ENCODE data around the gene PARVB.

Gene PARVB

DNA sequence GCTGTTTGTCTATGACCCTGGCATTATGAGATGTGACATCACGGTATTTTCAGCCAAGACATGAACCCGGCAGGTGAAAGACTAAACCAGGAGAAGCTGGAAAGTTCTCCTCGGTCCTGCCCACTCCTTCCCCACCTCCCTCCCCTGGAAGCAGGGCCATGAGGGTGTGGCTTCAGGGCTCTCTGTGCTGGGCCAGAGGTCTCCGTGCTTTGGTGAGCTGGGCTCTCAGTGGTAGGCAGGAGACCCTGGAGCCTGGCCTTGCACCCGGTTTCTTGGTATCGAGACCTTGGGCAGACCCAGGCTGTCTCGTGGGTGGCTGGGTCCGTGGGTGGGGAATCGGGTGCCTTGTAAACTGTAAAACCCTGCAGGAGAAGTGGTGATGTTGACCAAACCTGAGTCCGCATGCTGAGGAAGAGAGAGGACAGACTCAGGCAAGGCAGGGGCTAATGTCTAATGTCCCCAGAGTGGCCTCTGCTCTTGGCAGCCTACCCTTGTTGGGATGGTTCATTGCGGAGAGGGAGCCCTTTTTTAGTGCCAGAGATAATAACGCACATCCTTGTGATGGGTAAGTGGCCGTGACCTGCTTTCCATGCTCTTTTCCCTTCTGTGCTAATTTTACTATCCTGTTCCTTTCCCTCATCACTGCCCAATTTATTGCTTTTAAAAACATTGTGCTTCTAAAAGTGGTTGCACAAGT, 108.0 kb downstream of the PARVB start:
- TF ChIP-seq POLR2A (IDR thresholded peaks at IDR 0.05; ENCODE audit: low read length) (no peak), GATA1 (IDR thresholded peaks at IDR 0.05; ENCODE audit: low read depth, low read length) (no peak)
- DNase-seq, result no peak

- no peak for DNase-seq
- TF ChIP-seq GATA1 (IDR thresholded peaks at IDR 0.05; ENCODE audit: low read depth, low read length), result no peak
- no peak for TF ChIP-seq POLR2A (IDR thresholded peaks at IDR 0.05; ENCODE audit: low read length)
These were observed 108.6 kb downstream of the PARVB start for GRCh38 chr22:44132724-44133123.

- DNase-seq, result no peak
- TF ChIP-seq GATA1 (IDR thresholded peaks at IDR 0.05; ENCODE audit: low read depth, low read length), result no peak
- no peak for TF ChIP-seq POLR2A (IDR thresholded peaks at IDR 0.05; ENCODE audit: low read length)
These were observed 109.1 kb downstream of the PARVB start for GRCh38 chr22:44133161-44133560.

- TF ChIP-seq POLR2A (IDR thresholded peaks at IDR 0.05; ENCODE audit: low read length) (no peak), GATA1 (IDR thresholded peaks at IDR 0.05; ENCODE audit: low read depth, low read length) (no peak)
- no peak for DNase-seq
These were observed 109.9 kb downstream of the PARVB start for GRCh38 chr22:44133901-44134571.

GRCh38 chr22:44136112-44136511, 112.0 kb downstream of the PARVB start:
- no peak for DNase-seq
- TF ChIP-seq POLR2A (IDR thresholded peaks at IDR 0.05; ENCODE audit: low read length) (no peak), GATA1 (IDR thresholded peaks at IDR 0.05; ENCODE audit: low read depth, low read length) (no peak)

- TF ChIP-seq GATA1 (IDR thresholded peaks at IDR 0.05; ENCODE audit: low read depth, low read length) (no peak), POLR2A (IDR thresholded peaks at IDR 0.05; ENCODE audit: low read length) (no peak)
- DNase-seq, result no peak
These were observed 112.7 kb downstream of the PARVB start for GRCh38 chr22:44136786-44137185.

DNA sequence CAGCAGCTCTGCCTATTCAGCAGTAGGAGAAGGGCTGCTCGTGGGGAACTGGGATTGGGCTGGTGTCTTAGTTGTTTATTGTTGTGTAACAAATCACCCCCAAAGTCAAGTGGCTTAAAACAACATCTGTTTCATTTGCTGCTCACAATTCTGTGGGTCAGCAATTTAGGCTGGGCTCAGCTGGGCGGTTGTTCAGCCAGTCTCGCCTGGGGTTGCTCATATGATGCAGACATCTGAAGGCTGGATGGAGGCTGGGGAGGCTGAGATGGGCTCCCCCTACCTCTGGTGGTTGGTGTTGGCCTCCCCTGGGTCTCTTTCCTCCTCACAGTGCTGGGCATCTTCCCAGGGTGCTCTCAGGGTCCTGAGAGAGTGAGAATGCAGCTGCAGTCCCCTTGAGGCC, 113.3 kb downstream of the PARVB start:
- no peak for DNase-seq
- TF ChIP-seq POLR2A (IDR thresholded peaks at IDR 0.05; ENCODE audit: low read length), result no peak
- no peak for TF ChIP-seq GATA1 (IDR thresholded peaks at IDR 0.05; ENCODE audit: low read depth, low read length)

DNA sequence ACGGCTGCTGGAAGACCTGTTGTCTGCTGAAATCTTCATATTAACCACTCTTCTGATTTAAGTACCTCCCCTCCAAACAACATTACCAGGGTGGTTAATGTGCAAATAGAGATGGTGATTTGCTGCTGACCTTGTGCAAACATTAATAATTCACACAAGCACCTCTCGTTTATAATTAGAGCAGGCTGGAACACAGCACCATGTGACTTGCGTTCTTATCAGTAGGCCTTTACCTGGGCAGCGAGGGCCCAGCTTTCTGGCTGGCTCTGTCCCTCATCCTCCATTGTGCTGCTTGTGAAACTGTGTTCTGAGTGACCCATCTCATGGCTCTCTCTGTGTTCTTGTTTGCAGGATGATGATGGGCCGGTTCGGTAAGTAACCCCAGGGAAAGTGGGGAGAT, 115.7 kb downstream of the PARVB start:
- no peak for TF ChIP-seq GATA1 (IDR thresholded peaks at IDR 0.05; ENCODE audit: low read depth, low read length)
- no peak for TF ChIP-seq POLR2A (IDR thresholded peaks at IDR 0.05; ENCODE audit: low read length)
- no peak for DNase-seq

GRCh38 chr22:44142421-44143104, 118.5 kb downstream of the PARVB start:
- no peak for TF ChIP-seq POLR2A (IDR thresholded peaks at IDR 0.05; ENCODE audit: low read length)
- no peak for TF ChIP-seq GATA1 (IDR thresholded peaks at IDR 0.05; ENCODE audit: low read depth, low read length)

DNA sequence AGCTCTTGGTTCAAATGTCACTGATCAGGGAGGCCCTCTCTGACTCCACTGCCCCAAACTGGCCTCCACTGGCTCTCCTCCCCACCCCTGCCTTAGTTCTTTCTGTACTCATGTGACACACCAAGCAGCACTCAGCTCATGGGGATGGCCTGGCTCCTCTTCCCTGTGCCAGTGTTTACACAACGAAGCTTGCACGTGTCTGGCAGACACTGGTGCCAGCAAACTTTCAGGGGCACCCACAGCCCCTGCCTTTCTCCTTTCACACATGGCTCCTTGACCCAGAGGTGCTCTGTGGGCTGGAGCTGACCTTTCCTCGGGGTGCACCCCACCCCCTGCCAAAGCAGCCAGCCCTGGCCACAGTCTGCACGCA, 119.0 kb downstream of the PARVB start:
- no peak for DNase-seq
- TF ChIP-seq GATA1 (IDR thresholded peaks at IDR 0.05; ENCODE audit: low read depth, low read length) (no peak), POLR2A (IDR thresholded peaks at IDR 0.05; ENCODE audit: low read length) (no peak)

More at GRCh38 chr22:44142421-44143104, 118.5 kb downstream of the PARVB start:
- DNase-seq, result no peak

DNA sequence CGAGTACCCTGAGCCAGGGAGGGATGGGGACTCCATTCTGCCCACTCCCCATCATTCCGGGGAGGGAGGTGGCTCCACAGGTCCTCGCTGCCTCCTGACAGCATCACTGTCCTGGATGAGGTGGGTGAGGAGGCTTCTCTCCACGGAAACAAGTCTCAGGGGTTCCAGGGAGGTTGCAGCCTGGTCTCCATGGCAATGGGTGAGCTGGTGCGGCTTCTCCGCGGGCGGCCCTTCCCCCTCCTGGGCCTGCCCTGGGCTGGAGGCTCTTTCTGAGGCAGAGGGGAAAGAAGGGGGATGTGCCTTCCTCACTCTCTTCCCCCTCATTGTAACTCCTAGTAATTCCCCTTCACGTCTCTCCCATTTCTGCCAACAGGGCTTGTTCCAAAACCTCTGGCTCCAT, 119.5 kb downstream of the PARVB start:
- no peak for DNase-seq
- TF ChIP-seq POLR2A (IDR thresholded peaks at IDR 0.05; ENCODE audit: low read length), result no peak
- TF ChIP-seq GATA1 (IDR thresholded peaks at IDR 0.05; ENCODE audit: low read depth, low read length), result no peak

GRCh38 chr22:44144046-44144569, 120.0 kb downstream of the PARVB start:
- TF ChIP-seq GATA1 (IDR thresholded peaks at IDR 0.05; ENCODE audit: low read depth, low read length) (no peak), POLR2A (IDR thresholded peaks at IDR 0.05; ENCODE audit: low read length) (no peak)
- no peak for DNase-seq

DNA sequence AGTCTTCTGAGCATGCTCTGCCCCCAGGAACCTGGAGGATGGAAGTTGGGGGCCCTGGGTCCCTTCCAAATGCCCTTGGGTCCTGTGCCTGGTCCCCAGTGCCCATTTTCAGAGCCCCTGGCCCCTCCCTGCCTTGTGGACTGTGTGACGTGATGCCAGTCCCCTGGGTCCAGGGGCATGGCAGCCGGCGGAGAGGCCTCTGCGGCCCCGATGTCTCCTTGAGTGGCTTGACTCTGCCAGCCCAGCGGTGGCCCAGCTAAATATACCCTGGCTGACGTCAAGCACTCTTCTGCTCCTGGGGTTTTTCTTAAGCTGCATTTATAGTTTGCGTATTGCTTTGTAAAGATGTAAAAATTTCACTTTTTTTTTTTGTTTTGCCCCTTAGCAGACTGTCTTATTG, 121.4 kb downstream of the PARVB start:
- TF ChIP-seq GATA1 (IDR thresholded peaks at IDR 0.05; ENCODE audit: low read depth, low read length) (no peak), POLR2A (IDR thresholded peaks at IDR 0.05; ENCODE audit: low read length) (no peak)
- DNase-seq, result no peak

DNA sequence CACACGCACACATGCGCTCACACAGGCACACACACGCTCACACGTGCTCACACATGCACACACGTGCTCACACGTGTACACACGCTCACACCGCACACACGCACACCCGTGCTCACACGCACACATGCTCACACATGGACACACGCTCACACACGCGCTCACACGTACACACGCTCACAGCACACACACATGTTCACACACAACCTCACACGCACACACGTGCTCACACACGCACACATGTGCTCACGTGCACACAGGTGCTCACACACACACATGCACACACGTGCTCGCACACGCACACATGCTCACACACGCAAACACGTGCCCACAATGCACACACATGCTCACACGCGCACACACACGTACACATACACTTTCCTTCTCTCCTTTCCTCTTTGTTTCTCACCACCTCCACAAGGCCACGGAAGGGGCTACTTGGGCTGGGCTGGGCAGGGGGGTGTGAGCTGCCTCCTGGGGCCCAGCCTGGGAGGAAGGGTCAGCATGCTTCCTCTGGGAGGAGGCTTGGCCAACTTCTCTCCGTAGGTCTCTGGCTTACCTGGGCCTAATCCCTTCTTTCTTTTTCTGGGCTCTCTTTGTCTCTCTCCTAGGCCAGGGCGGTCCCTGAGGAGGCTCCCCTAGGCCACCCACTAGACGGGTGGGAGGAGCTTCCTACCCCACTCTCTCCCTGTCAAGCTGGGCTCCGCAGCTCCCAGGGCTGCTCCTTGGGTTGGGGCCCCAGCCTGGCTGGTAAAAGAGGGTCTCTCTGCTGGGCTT, 122.2 kb downstream of the PARVB start:
- TF ChIP-seq POLR2A (IDR thresholded peaks at IDR 0.05; ENCODE audit: low read length) (no peak), GATA1 (IDR thresholded peaks at IDR 0.05; ENCODE audit: low read depth, low read length) (no peak)
- peak in 1 of 2 experiments; percentile 25 for DNase-seq

All from erythroblast (primary cell).